Measurements from ENCODE around the gene SCN10A. TPM values are rescaled to one million over a fixed set of nuclear protein-coding genes. Genes with fewer than 3 reads are reported as not detected.

SCN10A gene
- polyA plus RNA-seq, 2 of the 4 experiments (the other 2 are of a cell fraction) = not detected

GRCh38 chr3:38707730-38708129 lies 108.3 kb downstream of the SCN10A start:
- no peak for FAIRE-seq
- CTCF ChIA-PET = interaction anchor here (0.8 kb wide), 1 partner anchor 10 kb away, joined by 3 read pairs; no protein-coding TSS in a partner anchor
- WGBS (ENCODE audit: missing lambda C conversion rate) = 0% methylated on average over 1 of the region's 1 CpG
- peak in 1 of 2 experiments; percentile 6 for DNase-seq (ENCODE audit: low read depth in 1 of 2, low spot score in 1 of 2)
- TF ChIP-seq ZC3H11A (IDR thresholded peaks at IDR 0.05) = no peak
- TF ChIP-seq RNF2 (IDR thresholded peaks at IDR 0.05; ENCODE audit: borderline replicate concordance, low read depth) = no peak
- TF ChIP-seq KDM1A (IDR thresholded peaks at IDR 0.05; ENCODE audit: low read depth) = no peak
- no peak for TF ChIP-seq ZNF302 (CRISPR knock-in tag; IDR thresholded peaks at IDR 0.05)
- TF ChIP-seq MYC (IDR thresholded peaks at IDR 0.05; ENCODE audit: borderline replicate concordance, low read length) = no peak
- Histone ChIP-seq H3K9me3 (no peaks in the 10 kb centered on the region), H3K4me1 (no peaks in the 10 kb centered on the region), H3K27ac (no peak overlapping the region), H3K4me3 (no peak overlapping the region), H3K4me2 (no peak overlapping the region)
- POLR2A ChIA-PET = no interaction called here
- ATAC-seq = peak in 1 of 2 experiments; percentile 67; a peak in 3 of 6 replicates

- TF ChIP-seq TP53 (CRISPR knock-in tag; IDR thresholded peaks at IDR 0.05) (no peak), FOSL2 (IDR thresholded peaks at IDR 0.05) (no peak), FOSL2 (CRISPR knock-in tag; IDR thresholded peaks at IDR 0.05) (no peak), ZSCAN20 (CRISPR knock-in tag; IDR thresholded peaks at IDR 0.05) (no peak), MAZ (IDR thresholded peaks at IDR 0.05; ENCODE audit: borderline replicate concordance, low read depth, low read length) (no peak), ZC3H11A (IDR thresholded peaks at IDR 0.05) (no peak)
- H3K27ac ChIP-seq = no peak overlapping the region
- WGBS (ENCODE audit: missing lambda C conversion rate) = 2% methylated on average over 2 of the region's 2 CpGs
- no peaks in the 10 kb centered on the region for H3K9me3 ChIP-seq
- no peak for ATAC-seq
- ChIA-PET POLR2A (no interaction called here), CTCF (no interaction called here)
- no peak for DNase-seq (ENCODE audit: low read depth in 1 of 2, low spot score in 1 of 2)
- no peak overlapping the region for H3K4me3 ChIP-seq
- H3K4me1 ChIP-seq = no peaks in the 10 kb centered on the region
- H3K4me2 ChIP-seq = no peak overlapping the region
- no peak for FAIRE-seq
These were observed 109.1 kb downstream of the SCN10A start for GRCh38 chr3:38706961-38707360.

DNA sequence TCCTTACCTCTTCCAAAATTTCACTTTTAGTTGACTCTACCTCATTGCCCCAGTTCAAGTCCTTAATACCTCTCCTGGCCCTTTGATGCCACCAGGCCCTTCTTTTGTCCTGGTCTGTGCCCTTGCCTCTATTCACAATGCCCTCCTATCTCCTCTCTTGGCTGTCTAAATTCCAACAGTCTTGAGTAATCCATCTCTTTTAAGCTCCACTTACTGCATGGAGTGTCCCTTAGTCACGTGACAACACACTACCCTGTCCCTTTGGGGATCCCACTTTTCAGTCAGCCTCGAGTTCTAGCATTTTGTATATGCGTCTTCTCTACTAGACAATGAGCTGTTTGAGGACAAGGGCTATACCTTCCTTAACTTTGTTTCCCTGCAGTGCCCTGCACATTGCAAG lies 113.8 kb downstream of the SCN10A start:
- no peak for FAIRE-seq
- CTCF ChIA-PET = no interaction called here

More for the DNA sequence above, 113.8 kb downstream of the SCN10A start:
- no peak overlapping the region for H3K4me2 ChIP-seq
- no peaks in the 10 kb centered on the region for H3K4me1 ChIP-seq
- no peak overlapping the region for H3K27ac ChIP-seq
- no peak for ATAC-seq
- DNase-seq (ENCODE audit: low read depth in 1 of 2, low spot score in 1 of 2) = no peak
- H3K9me3 ChIP-seq = no peaks in the 10 kb centered on the region
- WGBS (ENCODE audit: missing lambda C conversion rate) = 0% methylated on average over 3 of the region's 3 CpGs
- TF ChIP-seq FOSL2 (IDR thresholded peaks at IDR 0.05) (no peak), FOSL2 (CRISPR knock-in tag; IDR thresholded peaks at IDR 0.05) (no peak), ZC3H11A (IDR thresholded peaks at IDR 0.05) (no peak), PHF8 (IDR thresholded peaks at IDR 0.05; ENCODE audit: borderline replicate concordance, low read depth) (no peak), TFCP2L1 (CRISPR knock-in tag; IDR thresholded peaks at IDR 0.05) (no peak), HOXA7 (CRISPR knock-in tag; IDR thresholded peaks at IDR 0.05) (no peak), CEBPB (IDR thresholded peaks at IDR 0.05) (no peak), BCL3 (IDR thresholded peaks at IDR 0.05) (no peak), FOXS1 (CRISPR knock-in tag; IDR thresholded peaks at IDR 0.05) (no peak), HDAC2 (IDR thresholded peaks at IDR 0.05) (no peak), ESRRA (IDR thresholded peaks at IDR 0.05; ENCODE audit: borderline replicate concordance, low read length) (no peak), MAFK (IDR thresholded peaks at IDR 0.05; ENCODE audit: partially characterized antibody) (no peak), POLR2AphosphoS2 (conservative IDR thresholded peaks at IDR 0.05; ENCODE audit: low read length) (no peak), RFX5 (IDR thresholded peaks at IDR 0.05) (no peak), ELK1 (IDR thresholded peaks at IDR 0.05; ENCODE audit: low read depth, low read length) (no peak), CHD2 (IDR thresholded peaks at IDR 0.05; ENCODE audit: low read length, partially characterized antibody) (no peak)
- TF ChIP-seq, protein P1, sequence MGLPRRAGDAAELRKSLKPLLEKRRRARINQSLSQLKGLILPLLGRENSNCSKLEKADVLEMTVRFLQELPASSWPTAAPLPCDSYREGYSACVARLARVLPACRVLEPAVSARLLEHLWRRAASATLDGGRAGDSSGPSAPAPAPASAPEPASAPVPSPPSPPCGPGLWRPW (IDR thresholded peaks at IDR 0.05) = no peak
- TF ChIP-seq, protein P2, sequence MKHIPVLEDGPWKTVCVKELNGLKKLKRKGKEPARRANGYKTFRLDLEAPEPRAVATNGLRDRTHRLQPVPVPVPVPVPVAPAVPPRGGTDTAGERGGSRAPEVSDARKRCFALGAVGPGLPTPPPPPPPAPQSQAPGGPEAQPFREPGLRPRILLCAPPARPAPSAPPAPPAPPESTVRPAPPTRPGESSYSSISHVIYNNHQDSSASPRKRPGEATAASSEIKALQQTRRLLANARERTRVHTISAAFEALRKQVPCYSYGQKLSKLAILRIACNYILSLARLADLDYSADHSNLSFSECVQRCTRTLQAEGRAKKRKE (CRISPR knock-in tag; IDR thresholded peaks at IDR 0.05; ENCODE audit: low read depth) = no peak
- TF ChIP-seq, protein P3, sequence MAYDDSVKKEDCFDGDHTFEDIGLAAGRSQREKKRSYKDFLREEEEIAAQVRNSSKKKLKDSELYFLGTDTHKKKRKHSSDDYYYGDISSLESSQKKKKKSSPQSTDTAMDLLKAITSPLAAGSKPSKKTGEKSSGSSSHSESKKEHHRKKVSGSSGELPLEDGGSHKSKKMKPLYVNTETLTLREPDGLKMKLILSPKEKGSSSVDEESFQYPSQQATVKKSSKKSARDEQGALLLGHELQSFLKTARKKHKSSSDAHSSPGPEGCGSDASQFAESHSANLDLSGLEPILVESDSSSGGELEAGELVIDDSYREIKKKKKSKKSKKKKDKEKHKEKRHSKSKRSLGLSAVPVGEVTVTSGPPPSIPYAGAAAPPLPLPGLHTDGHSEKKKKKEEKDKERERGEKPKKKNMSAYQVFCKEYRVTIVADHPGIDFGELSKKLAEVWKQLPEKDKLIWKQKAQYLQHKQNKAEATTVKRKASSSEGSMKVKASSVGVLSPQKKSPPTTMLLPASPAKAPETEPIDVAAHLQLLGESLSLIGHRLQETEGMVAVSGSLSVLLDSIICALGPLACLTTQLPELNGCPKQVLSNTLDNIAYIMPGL (CRISPR knock-in tag; IDR thresholded peaks at IDR 0.05; ENCODE audit: borderline replicate concordance) = no peak
- POLR2A ChIA-PET = no interaction called here
- H3K4me3 ChIP-seq = no peak overlapping the region

All from A549 (cell line).